ENCODE data around the gene ELMO2. TPM values are rescaled to one million over a fixed set of nuclear protein-coding genes. Genes with fewer than 3 reads are reported as not detected.

ELMO2 gene
- total RNA-seq, 1 donor from 2014 or later = 57.0 TPM

DNA sequence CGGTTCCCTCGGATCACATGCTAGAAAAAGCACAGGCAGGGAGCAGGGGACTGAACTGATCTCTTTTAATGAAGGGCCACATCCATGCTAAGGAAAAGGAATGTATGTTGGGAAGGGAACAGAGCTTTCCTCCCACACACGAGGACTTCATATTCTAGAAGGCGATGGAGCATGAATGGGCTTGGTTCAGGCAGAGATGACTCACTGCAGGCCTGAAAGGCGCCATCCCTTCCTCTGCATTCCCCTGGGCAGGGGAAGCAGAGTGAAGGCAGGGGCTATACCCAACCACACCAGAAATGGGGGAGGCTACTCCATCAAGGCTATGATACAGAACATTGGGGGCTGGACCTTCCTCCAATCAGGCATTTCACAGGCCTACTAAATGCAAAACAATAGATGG is 30.6 kb downstream of the ELMO2 start:
- no peaks in the 10 kb centered on the region for H3K4me1 ChIP-seq
- H3K4me3 ChIP-seq = no peak overlapping the region
- H3K36me3 ChIP-seq = peaks cover 94% of the 10 kb centered on the region
- TF ChIP-seq, protein P1, sequence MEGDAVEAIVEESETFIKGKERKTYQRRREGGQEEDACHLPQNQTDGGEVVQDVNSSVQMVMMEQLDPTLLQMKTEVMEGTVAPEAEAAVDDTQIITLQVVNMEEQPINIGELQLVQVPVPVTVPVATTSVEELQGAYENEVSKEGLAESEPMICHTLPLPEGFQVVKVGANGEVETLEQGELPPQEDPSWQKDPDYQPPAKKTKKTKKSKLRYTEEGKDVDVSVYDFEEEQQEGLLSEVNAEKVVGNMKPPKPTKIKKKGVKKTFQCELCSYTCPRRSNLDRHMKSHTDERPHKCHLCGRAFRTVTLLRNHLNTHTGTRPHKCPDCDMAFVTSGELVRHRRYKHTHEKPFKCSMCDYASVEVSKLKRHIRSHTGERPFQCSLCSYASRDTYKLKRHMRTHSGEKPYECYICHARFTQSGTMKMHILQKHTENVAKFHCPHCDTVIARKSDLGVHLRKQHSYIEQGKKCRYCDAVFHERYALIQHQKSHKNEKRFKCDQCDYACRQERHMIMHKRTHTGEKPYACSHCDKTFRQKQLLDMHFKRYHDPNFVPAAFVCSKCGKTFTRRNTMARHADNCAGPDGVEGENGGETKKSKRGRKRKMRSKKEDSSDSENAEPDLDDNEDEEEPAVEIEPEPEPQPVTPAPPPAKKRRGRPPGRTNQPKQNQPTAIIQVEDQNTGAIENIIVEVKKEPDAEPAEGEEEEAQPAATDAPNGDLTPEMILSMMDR (IDR thresholded peaks at IDR 0.05) = no peak
- H3K9me3 ChIP-seq = no peaks in the 10 kb centered on the region
- no peak overlapping the region for H3K27ac ChIP-seq
- H3K27me3 ChIP-seq = no peaks in the 10 kb centered on the region
- ATAC-seq (no peak), DNase-seq (no peak)
- intact Hi-C loops (cut with DNase I) = no loop called here

DNA sequence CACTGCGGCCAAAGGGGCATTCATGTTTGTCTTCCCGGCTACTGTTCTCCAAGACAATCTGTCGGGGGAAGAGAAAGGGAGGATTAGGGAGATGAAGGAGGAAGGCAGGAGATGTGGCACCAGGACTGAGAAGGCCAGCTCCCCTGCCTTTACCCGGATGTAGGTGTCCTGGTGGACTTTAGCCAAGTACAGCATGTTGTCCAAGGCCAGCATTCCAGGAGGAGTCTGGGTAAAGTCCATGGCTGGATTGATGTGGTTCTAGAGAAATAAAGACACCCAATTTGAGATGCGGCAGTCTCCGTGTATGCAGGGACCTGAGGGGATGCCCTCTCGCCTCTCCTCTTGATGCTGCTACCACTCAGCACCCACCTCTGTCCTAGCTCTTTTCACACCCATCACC is 32.0 kb downstream of the ELMO2 start:
- ATAC-seq (no peak), DNase-seq (no peak)
- Histone ChIP-seq H3K9me3 (no peaks in the 10 kb centered on the region), H3K36me3 (peaks cover 92% of the 10 kb centered on the region), H3K27ac (no peak overlapping the region), H3K27me3 (no peaks in the 10 kb centered on the region), H3K4me1 (no peaks in the 10 kb centered on the region), H3K4me3 (no peak overlapping the region)
- TF ChIP-seq, protein P1 (IDR thresholded peaks at IDR 0.05) = no peak
- intact Hi-C loops (cut with DNase I) = no loop called here

DNA sequence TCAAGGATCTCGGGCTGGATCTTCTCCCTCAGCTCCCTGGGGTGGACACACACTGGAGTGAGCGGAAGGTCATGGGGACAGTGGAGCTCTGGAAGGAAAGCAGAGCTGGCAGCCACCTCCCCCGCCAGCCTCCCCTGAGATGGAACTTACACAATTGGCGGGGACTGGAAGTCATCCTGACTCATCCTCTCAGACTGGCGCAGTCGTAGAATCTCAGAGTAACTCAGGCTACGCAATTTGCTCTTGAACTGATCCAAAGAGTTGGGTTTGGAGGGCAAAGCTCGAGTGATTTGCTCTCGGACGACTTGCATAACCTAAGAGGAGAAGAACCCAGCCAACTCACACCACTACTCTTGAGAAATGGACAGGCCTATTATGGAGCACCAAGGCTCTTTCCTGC is 34.8 kb downstream of the ELMO2 start:
- H3K36me3 ChIP-seq = peaks cover 92% of the 10 kb centered on the region
- DNase-seq = no peak
- H3K27ac ChIP-seq = no peak overlapping the region
- no peaks in the 10 kb centered on the region for H3K4me1 ChIP-seq
- TF ChIP-seq, protein P1 (IDR thresholded peaks at IDR 0.05) = no peak
- no peak overlapping the region for H3K4me3 ChIP-seq
- no peaks in the 10 kb centered on the region for H3K27me3 ChIP-seq
- ATAC-seq = no peak
- intact Hi-C loops (cut with DNase I) = no loop called here
- no peaks in the 10 kb centered on the region for H3K9me3 ChIP-seq

DNA sequence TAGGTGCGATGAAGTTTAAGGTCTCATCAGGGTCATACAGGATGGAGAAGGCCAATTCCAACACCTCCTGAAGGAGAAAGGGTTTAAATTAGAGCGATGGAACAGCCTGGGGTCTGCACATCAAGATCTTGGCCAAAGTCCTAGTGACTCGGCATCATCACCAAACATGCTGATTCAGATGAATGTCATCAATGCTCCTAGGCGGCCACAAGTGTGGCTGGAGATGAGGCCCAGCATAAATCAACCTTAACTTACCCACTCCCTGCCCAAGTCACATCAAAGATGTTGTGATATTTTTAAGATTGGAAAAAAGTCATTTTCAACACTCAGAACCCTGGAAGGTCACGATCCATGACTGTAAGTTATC is 37.5 kb downstream of the ELMO2 start:
- TF ChIP-seq, protein P1 (IDR thresholded peaks at IDR 0.05) = no peak
- H3K27me3 ChIP-seq = no peaks in the 10 kb centered on the region
- H3K4me3 ChIP-seq = no peak overlapping the region
- no peaks in the 10 kb centered on the region for H3K4me1 ChIP-seq
- intact Hi-C loops (cut with DNase I) = no loop called here
- H3K36me3 ChIP-seq = peaks cover 84% of the 10 kb centered on the region
- ATAC-seq = no peak
- no peak overlapping the region for H3K27ac ChIP-seq
- no peak for DNase-seq
- no peaks in the 10 kb centered on the region for H3K9me3 ChIP-seq

DNA sequence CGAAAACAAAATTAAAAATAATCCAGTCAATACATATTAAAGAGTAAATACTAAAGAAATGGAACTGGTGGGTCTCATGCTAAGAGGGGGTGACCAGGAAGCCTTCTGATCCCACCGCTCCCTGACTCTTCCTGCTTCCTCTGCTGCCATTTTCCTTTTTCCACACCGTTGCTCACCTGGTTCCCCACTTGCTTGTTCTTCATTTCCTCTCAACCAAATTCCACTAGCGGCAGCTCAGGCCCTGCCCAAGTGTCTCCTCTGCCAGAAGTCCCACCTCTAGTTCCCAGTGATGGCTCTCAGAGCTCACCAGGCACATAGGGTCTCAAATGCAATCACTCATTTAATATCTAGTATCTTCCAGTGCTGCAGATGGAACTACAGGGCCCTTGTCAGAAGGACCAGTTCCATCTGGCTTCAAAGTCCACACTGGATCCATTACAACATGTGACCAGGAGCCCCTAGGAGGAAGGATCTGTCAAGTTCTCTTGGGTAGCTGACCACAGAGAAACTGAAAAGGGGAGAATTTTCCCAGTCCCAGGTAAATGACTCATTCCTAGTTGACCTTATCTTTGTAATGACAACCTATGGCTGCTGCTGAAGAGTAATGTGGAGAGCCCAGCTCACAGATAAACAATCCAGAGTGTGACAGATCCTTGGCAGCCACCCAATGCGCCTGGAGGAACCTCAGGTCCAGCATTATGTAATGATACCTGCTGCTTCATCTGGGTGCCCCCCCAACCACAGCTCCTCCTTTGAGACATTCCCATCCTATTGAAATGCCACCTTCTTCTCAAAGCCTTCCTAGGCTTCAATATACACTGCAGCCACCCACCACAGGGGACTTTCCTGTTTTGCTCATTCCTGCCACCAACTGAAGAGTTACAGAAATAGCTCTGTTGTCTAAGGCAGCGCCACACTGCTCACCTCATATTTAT is 38.2 kb downstream of the ELMO2 start:
- no peak overlapping the region for H3K27ac ChIP-seq
- peaks cover 5% of the 10 kb centered on the region for H3K4me1 ChIP-seq
- peaks cover 77% of the 10 kb centered on the region for H3K36me3 ChIP-seq
- no peaks in the 10 kb centered on the region for H3K9me3 ChIP-seq
- intact Hi-C loops (cut with DNase I) = no loop called here
- ATAC-seq = no peak
- no peaks in the 10 kb centered on the region for H3K27me3 ChIP-seq
- no peak for DNase-seq
- H3K4me3 ChIP-seq = no peak overlapping the region
- TF ChIP-seq, protein P1 (IDR thresholded peaks at IDR 0.05) = no peak
